GM12872 (cell line): Measurements from ENCODE around the gene TSC22D1.

Source experiments
- TF ChIP-seq, protein P1 (sequence below): IDR thresholded peaks from 3 replicates; pipeline ENCODE4 v1.5.1; 2011; ENCODE audit warnings: low read depth, mild to moderate bottlenecking, low read length, moderate library complexity; ENCODE audit not compliant: insufficient read depth

TSC22D1 gene

GRCh38 chr13:44498969-44499368 lies 77.2 kb downstream of the TSC22D1 start:
- TF ChIP-seq, protein P1, sequence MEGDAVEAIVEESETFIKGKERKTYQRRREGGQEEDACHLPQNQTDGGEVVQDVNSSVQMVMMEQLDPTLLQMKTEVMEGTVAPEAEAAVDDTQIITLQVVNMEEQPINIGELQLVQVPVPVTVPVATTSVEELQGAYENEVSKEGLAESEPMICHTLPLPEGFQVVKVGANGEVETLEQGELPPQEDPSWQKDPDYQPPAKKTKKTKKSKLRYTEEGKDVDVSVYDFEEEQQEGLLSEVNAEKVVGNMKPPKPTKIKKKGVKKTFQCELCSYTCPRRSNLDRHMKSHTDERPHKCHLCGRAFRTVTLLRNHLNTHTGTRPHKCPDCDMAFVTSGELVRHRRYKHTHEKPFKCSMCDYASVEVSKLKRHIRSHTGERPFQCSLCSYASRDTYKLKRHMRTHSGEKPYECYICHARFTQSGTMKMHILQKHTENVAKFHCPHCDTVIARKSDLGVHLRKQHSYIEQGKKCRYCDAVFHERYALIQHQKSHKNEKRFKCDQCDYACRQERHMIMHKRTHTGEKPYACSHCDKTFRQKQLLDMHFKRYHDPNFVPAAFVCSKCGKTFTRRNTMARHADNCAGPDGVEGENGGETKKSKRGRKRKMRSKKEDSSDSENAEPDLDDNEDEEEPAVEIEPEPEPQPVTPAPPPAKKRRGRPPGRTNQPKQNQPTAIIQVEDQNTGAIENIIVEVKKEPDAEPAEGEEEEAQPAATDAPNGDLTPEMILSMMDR: no peak

DNA sequence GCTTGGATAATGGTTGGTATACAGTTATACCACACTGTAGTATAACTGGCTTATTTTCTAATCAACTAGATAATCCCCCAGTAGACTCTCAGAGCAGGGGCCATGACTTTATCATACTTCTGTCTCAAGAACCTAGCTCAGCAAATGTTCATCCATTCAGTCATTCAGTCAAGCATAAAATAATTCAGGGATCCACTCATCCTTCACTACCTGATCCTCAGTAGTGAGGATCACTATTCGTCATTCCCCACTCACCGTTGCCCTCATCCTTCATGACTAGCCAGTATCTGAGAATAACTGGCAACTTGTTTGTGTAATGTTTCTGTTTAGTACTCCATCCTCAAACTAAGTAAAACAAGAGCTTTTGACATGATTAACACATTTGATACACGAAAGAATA lies 77.6 kb downstream of the TSC22D1 start:
- TF ChIP-seq, protein P1: no peak

GRCh38 chr13:44497801-44498200 lies 78.3 kb downstream of the TSC22D1 start:
- TF ChIP-seq, protein P1: no peak

DNA sequence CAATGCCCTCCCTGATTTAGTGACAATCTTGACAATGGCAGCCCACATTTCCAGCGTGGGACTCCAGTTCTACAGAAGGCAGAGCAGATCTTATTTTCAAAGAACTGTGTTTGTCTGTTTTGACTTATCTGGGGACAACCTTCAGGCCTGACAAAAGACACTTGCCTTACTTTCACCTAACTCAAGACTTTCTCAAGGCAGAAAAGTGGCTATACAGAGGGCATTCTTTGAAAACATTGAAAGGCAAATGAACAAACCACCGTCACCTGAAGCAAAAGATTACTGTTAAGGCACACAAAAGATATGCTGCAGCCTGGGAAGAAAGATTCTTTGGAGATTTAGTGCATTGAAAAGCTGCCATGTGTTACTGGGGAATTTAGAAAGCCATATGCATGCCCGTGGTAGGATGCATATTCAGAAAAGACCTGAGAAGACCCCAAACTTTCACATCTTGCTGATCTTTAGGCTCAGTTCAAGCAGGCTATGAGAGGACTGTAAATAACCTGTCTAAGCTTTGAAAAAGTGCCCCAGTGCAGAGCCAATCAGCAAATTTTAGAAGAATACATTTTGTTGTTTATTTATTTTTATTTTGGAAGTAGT lies 82.8 kb downstream of the TSC22D1 start:
- TF ChIP-seq, protein P1: no peak

- TF ChIP-seq, protein P1: no peak
Measured at GRCh38 chr13:44489751-44490150, 86.4 kb downstream of the TSC22D1 start.

- TF ChIP-seq, protein P1: no peak
Measured at GRCh38 chr13:44487989-44488388, 88.1 kb downstream of the TSC22D1 start.

GRCh38 chr13:44484562-44485138 lies 91.5 kb downstream of the TSC22D1 start:
- TF ChIP-seq, protein P1: no peak
